Occipital lobe (tissue), 3 donors: Measurements from ENCODE around the gene URB1. TPM values are rescaled to one million over a fixed set of nuclear protein-coding genes. Genes with fewer than 3 reads are reported as not detected.
A peak's percentile ranks its signal among the peaks of the same experiment; 100 is the strongest.
"Not testable (repeated sequence)": the region's sequence is repeated elsewhere in the genome, so short reads cannot be mapped to it uniquely, and the experiment has no call there.

ENCODE experiments used
- DNase-seq: peaks from one replicate; lab custom pipeline; 2025; lab: John Stamatoyannopoulos, UW
- small RNA-seq: library from RNA; depleted of rRNA; stranded (forward); fragments of <200 nt; gene quantifications from one replicate; pipeline ENCODE3, GENCODE V24; 2014
- total RNA-seq: library from RNA; depleted of rRNA; stranded (reverse); fragments of >200 nt; gene quantifications from one replicate; pipeline ENCODE4 v1.2.3, GENCODE V29; 2014

URB1 gene
- total RNA-seq, 1 donor from 2014 or later, result 13.1 TPM

- DNase-seq, result no peak
These were observed 93.1 kb downstream of the URB1 start for GRCh38 chr21:32299695-32300094.

- no peak for DNase-seq
These were observed 94.1 kb downstream of the URB1 start, which contains the start of gene MRAP for GRCh38 chr21:32298658-32299081. Gene MRAP, plus strand, starts transcription at chr21:32298855. Its CDS starts 117 bp downstream, at chr21:32298972.

GRCh38 chr21:32298148-32298559 lies 94.7 kb downstream of the URB1 start:
- no peak for DNase-seq

- no peak for DNase-seq
These were observed 95.4 kb downstream of the URB1 start for GRCh38 chr21:32297449-32297848.

- no peak for DNase-seq
These were observed 107.3 kb downstream of the URB1 start for GRCh38 chr21:32285476-32285875.

- DNase-seq, result no peak
These were observed 109.8 kb downstream of the URB1 start for GRCh38 chr21:32282992-32283391.

GRCh38 chr21:32281531-32281930 lies 111.3 kb downstream of the URB1 start:
- no peak for DNase-seq

GRCh38 chr21:32279377-32279680 lies 113.5 kb downstream of the URB1 start:
- no peak for DNase-seq

GRCh38 chr21:32278518-32279376 lies 114.1 kb downstream of the URB1 start, which contains the start of gene MIS18A:
Gene MIS18A, minus strand, starts transcription at chr21:32279049. Its CDS starts 35 bp downstream, at chr21:32279014.
- DNase-seq, result peak; percentile 87

- no peak for DNase-seq
These were observed 114.7 kb downstream of the URB1 start for GRCh38 chr21:32278103-32278502.

GRCh38 chr21:32276671-32277070 lies 116.1 kb downstream of the URB1 start:
- DNase-seq, result no peak

GRCh38 chr21:32270748-32271147 lies 122.1 kb downstream of the URB1 start:
- no peak for DNase-seq

GRCh38 chr21:32265321-32265720 lies 127.5 kb downstream of the URB1 start:
- not testable (repeated sequence) for DNase-seq

- DNase-seq, result no peak
These were observed 130.9 kb downstream of the URB1 start for GRCh38 chr21:32261929-32262328.

Small RNA genes within 50 kb of the gene (small RNA-seq; reads per million reads assigned to genes)
- gene SNORA80A, result 15.5 reads per million, percentile 93 among the genes with 10 or more reads in this experiment

Other genes starting within 250 kb of the URB1 start
- 9.0 TPM for gene MIS18A, start 114.0 kb downstream of the URB1 start, total RNA-seq
- gene MRAP, start 94.2 kb downstream of the URB1 start, total RNA-seq, result not detected
- gene EVA1C, start 19.7 kb upstream of the URB1 start, total RNA-seq, result 5.6 TPM
- 1.9 TPM for gene TCP10L, start 192.5 kb upstream of the URB1 start, total RNA-seq
- 18.1 TPM for gene CFAP298, start 219.4 kb upstream of the URB1 start, total RNA-seq